MG63 (cell line): Measurements from ENCODE around the gene MMP24OS. TPM values are rescaled to one million over a fixed set of nuclear protein-coding genes. Genes with fewer than 3 reads are reported as not detected.

ENCODE experiments used
- DNase-seq: peaks from one replicate; pipeline ENCODE4 v3.0.0-alpha.2; 2020
- H3K27me3 ChIP-seq: fragments of 250-450 bp; sonication (Bioruptor Pico); 2 replicates; pipeline ENCODE4 v1.5.1; 2020; ENCODE audit warnings: mild to moderate bottlenecking, moderate library complexity
- H3K36me3 ChIP-seq: fragments of 250-450 bp; sonication (Bioruptor Pico); 2 replicates; pipeline ENCODE4 v1.5.1; 2020; ENCODE audit warnings: mild to moderate bottlenecking, moderate library complexity
- H3K4me3 ChIP-seq: fragments of 250-450 bp; sonication (Bioruptor Pico); 2 replicates; pipeline ENCODE4 v1.5.1; 2020; ENCODE audit warnings: mild to moderate bottlenecking, moderate library complexity
- H3K9me3 ChIP-seq: fragments of 250-450 bp; sonication (Bioruptor Pico); 2 replicates; pipeline ENCODE4 v1.5.1; 2020; ENCODE audit warnings: mild to moderate bottlenecking, moderate library complexity
- total RNA-seq: library from RNA; depleted of rRNA; stranded (reverse); fragments of >200 nt; shearing (Covaris generic); gene quantifications from 2 replicates; pipeline ENCODE4 v1.2.3, GENCODE V29; 2014; ENCODE audit warnings: low replicate concordance

MMP24OS gene
- total RNA-seq, 1 experiment from 2014 or later: 4.7 TPM

- DNase-seq: no peak
- Histone ChIP-seq H3K27me3 (no peaks in the 10 kb centered on the region), H3K36me3 (peaks cover 6% of the 10 kb centered on the region; the same call in 1 of the 2 replicates), H3K4me3 (no peak overlapping the region), H3K9me3 (no peaks in the 10 kb centered on the region)
These were observed 18.2 kb upstream of the MMP24OS start for GRCh38 chr20:35296101-35296554.

GRCh38 chr20:35295674-35296073 is 17.8 kb upstream of the MMP24OS start:
- Histone ChIP-seq H3K36me3 (peaks cover 2% of the 10 kb centered on the region; the same call in 1 of the 2 replicates), H3K9me3 (no peaks in the 10 kb centered on the region), H3K4me3 (no peak overlapping the region), H3K27me3 (no peaks in the 10 kb centered on the region)
- no peak for DNase-seq

GRCh38 chr20:35295058-35295457 is 17.1 kb upstream of the MMP24OS start:
- H3K9me3 ChIP-seq: no peaks in the 10 kb centered on the region
- no peak overlapping the region for H3K4me3 ChIP-seq
- H3K27me3 ChIP-seq: no peaks in the 10 kb centered on the region
- H3K36me3 ChIP-seq: no peaks in the 10 kb centered on the region; the same call in 1 of the 2 replicates
- DNase-seq: no peak

- H3K9me3 ChIP-seq: no peaks in the 10 kb centered on the region
- no peak for DNase-seq
- no peaks in the 10 kb centered on the region for H3K27me3 ChIP-seq
- H3K36me3 ChIP-seq: no peaks in the 10 kb centered on the region
- no peak overlapping the region for H3K4me3 ChIP-seq
These were observed 16.4 kb upstream of the MMP24OS start for GRCh38 chr20:35294293-35294685.

- Histone ChIP-seq H3K9me3 (no peaks in the 10 kb centered on the region), H3K36me3 (no peaks in the 10 kb centered on the region), H3K27me3 (no peaks in the 10 kb centered on the region), H3K4me3 (no peak overlapping the region)
- DNase-seq: no peak
These were observed 15.7 kb upstream of the MMP24OS start for GRCh38 chr20:35293303-35294292.

- Histone ChIP-seq H3K4me3 (no peak overlapping the region), H3K27me3 (no peaks in the 10 kb centered on the region), H3K36me3 (no peaks in the 10 kb centered on the region), H3K9me3 (no peaks in the 10 kb centered on the region)
- DNase-seq: no peak
These were observed 14.8 kb upstream of the MMP24OS start for GRCh38 chr20:35292504-35293285.

GRCh38 chr20:35291654-35292503 is 14.0 kb upstream of the MMP24OS start, which contains the start of gene FAM83C:
TSS of gene FAM83C (minus strand) at chr20:35292425. CDS start at chr20:35292304, 121 bp downstream.
- Histone ChIP-seq H3K36me3 (no peaks in the 10 kb centered on the region), H3K4me3 (no peak within 1 kb of the TSS), H3K27me3 (no peaks in the 10 kb centered on the region), H3K9me3 (no peaks in the 10 kb centered on the region)
- no peak for DNase-seq

GRCh38 chr20:35290887-35291417 is 13.0 kb upstream of the MMP24OS start:
- no peak for DNase-seq
- Histone ChIP-seq H3K36me3 (peaks cover 2% of the 10 kb centered on the region), H3K27me3 (no peaks in the 10 kb centered on the region), H3K4me3 (no peak overlapping the region), H3K9me3 (no peaks in the 10 kb centered on the region)

- no peak for DNase-seq
- H3K9me3 ChIP-seq: no peaks in the 10 kb centered on the region
- peaks cover 3% of the 10 kb centered on the region for H3K36me3 ChIP-seq
- no peaks in the 10 kb centered on the region for H3K27me3 ChIP-seq
- H3K4me3 ChIP-seq: no peak overlapping the region
These were observed 12.4 kb upstream of the MMP24OS start for GRCh38 chr20:35290186-35290886.

- Histone ChIP-seq H3K9me3 (no peaks in the 10 kb centered on the region), H3K4me3 (no peak overlapping the region), H3K27me3 (no peaks in the 10 kb centered on the region), H3K36me3 (peaks cover 10% of the 10 kb centered on the region)
- DNase-seq: no peak
These were observed 10.6 kb upstream of the MMP24OS start for GRCh38 chr20:35288325-35289060.

- Histone ChIP-seq H3K27me3 (no peaks in the 10 kb centered on the region), H3K9me3 (no peaks in the 10 kb centered on the region), H3K36me3 (peaks cover 18% of the 10 kb centered on the region), H3K4me3 (no peak overlapping the region)
- no peak for DNase-seq
These were observed 9.8 kb upstream of the MMP24OS start for GRCh38 chr20:35287509-35288324.

GRCh38 chr20:35286899-35287508 is 9.1 kb upstream of the MMP24OS start:
- no peak overlapping the region for H3K4me3 ChIP-seq
- no peaks in the 10 kb centered on the region for H3K27me3 ChIP-seq
- H3K36me3 ChIP-seq: peaks cover 25% of the 10 kb centered on the region
- H3K9me3 ChIP-seq: no peaks in the 10 kb centered on the region
- no peak for DNase-seq

GRCh38 chr20:35286077-35286898 is 8.4 kb upstream of the MMP24OS start:
- Histone ChIP-seq H3K27me3 (no peaks in the 10 kb centered on the region), H3K36me3 (peaks cover 32% of the 10 kb centered on the region), H3K9me3 (no peaks in the 10 kb centered on the region), H3K4me3 (no peak overlapping the region)
- DNase-seq: no peak
